PC-3 (cell line): ENCODE results near the gene LTC4S. TPM values are rescaled to one million over a fixed set of nuclear protein-coding genes. Genes with fewer than 3 reads are reported as not detected.

ENCODE experiments used
- ATAC-seq: fragments of 200-7000 bp; cut with Tn5 transposase; 2 replicates; pipeline ENCODE4 v1.9.1; 2020; ENCODE audit warnings: mild to moderate bottlenecking, moderate library complexity
- BruUV-seq: library from RNA; stranded (reverse); fragments of 400-500 nt; replicated peaks from 2 replicates; lab custom pipeline; 2021; lab: Mats Ljungman, UMichigan
- CTCF ChIA-PET: fragments of 300-600 bp; sonication (Branson Sonifier 250); formaldehyde crosslinking; loops from one replicate; lab custom pipeline; 2022; ENCODE audit warnings: antibody characterized with exemption; lab: Charles Lee
- POLR2A ChIA-PET: fragments of 300-600 bp; sonication (Branson Sonifier 250); formaldehyde crosslinking; loops from one replicate; lab custom pipeline; 2022; ENCODE audit warnings: antibody characterized with exemption; ENCODE audit not compliant: unreplicated experiment; lab: Charles Lee
- DNase-seq: peaks from one replicate; pipeline ENCODE4 v3.0.0-alpha.2; 2015
- H2AFZ ChIP-seq: fragments of 300-600 bp; sonication (generic); 2 replicates; pipeline ENCODE4 v1.6.0; 2016; ENCODE audit warnings: antibody characterized with exemption, low read length
- H3F3A ChIP-seq: fragments of 300-600 bp; sonication (generic); one replicate; pipeline ENCODE4 v1.6.0; 2017; ENCODE audit warnings: antibody characterized with exemption, low read length, control low read depth, mild to moderate bottlenecking; ENCODE audit not compliant: unreplicated experiment
- H3K27ac ChIP-seq: fragments of 300-600 bp; sonication (generic); 2 replicates; pipeline ENCODE4 v1.5.1; 2016; ENCODE audit warnings: mild to moderate bottlenecking, low read length
- H3K27me3 ChIP-seq: fragments of 300-600 bp; sonication (generic); 2 replicates; pipeline ENCODE4 v1.6.1; 2016; ENCODE audit warnings: low read length, mixed read lengths
- H3K36me3 ChIP-seq: fragments of 300-600 bp; sonication (generic); 2 replicates; pipeline ENCODE4 v1.6.1; 2016; ENCODE audit warnings: low read depth, mixed run types, low read length, mixed read lengths
- H3K4me1 ChIP-seq: fragments of 300-600 bp; sonication (generic); 2 replicates; pipeline ENCODE4 v1.5.1; 2016; ENCODE audit warnings: low read length; ENCODE audit not compliant: insufficient read depth
- H3K4me2 ChIP-seq: fragments of 300-600 bp; sonication (generic); 2 replicates; pipeline ENCODE4 v1.6.0; 2016; ENCODE audit warnings: low read length
- H3K4me3 ChIP-seq: fragments of 300-600 bp; sonication (generic); 2 replicates; pipeline ENCODE4 v1.5.1; 2016; ENCODE audit warnings: mild to moderate bottlenecking, low read length, mixed read lengths
- H3K79me2 ChIP-seq: fragments of 300-600 bp; sonication (generic); 2 replicates; pipeline ENCODE4 v1.6.1; 2017; ENCODE audit warnings: low read length, mixed read lengths
- H3K9ac ChIP-seq: fragments of 300-600 bp; sonication (generic); 2 replicates; pipeline ENCODE4 v1.6.0; 2016; ENCODE audit warnings: mild to moderate bottlenecking, low read length
- H3K9me2 ChIP-seq: fragments of 300-600 bp; sonication (generic); replicated peaks from 2 replicates; pipeline ENCODE4 v1.6.1; 2016; ENCODE audit warnings: mixed run types, low read length, mixed read lengths
- H3K9me3 ChIP-seq: fragments of 300-600 bp; sonication (generic); 2 replicates; pipeline ENCODE4 v1.6.1; 2016; ENCODE audit warnings: low read length, mixed read lengths
- H4K20me1 ChIP-seq: fragments of 300-600 bp; sonication (generic); 2 replicates; pipeline ENCODE4 v1.6.1; 2016; ENCODE audit warnings: low read length, mixed read lengths
- CTCF ChIP-seq: fragments of 300-600 bp; sonication (generic); conservative IDR thresholded peaks from 2 replicates; pipeline ENCODE4 v1.5.1; 2017; ENCODE audit warnings: antibody characterized with exemption, low read depth, mild to moderate bottlenecking, low read length
- EZH2 ChIP-seq: fragments of 300-600 bp; sonication (generic); IDR thresholded peaks from one replicate; pipeline ENCODE4 v1.6.1; 2017; ENCODE audit warnings: antibody characterized with exemption, mild to moderate bottlenecking, low read length; ENCODE audit not compliant: unreplicated experiment
- EZH2phosphoT487 ChIP-seq: fragments of 300-600 bp; sonication (generic); IDR thresholded peaks from 2 replicates; pipeline ENCODE4 v1.6.1; 2018; ENCODE audit warnings: mild to moderate bottlenecking, antibody characterized with exemption, low read length, borderline replicate concordance
- intact Hi-C: fragments of 100-400 bp; cut with micrococcal nuclease; formaldehyde crosslinking; loops from 2 replicates; pipeline ENCODE4 v1.9.0; 2023
- total RNA-seq: library from RNA; depleted of rRNA; stranded (reverse); fragments of >200 nt; gene quantifications from 2 replicates; pipeline ENCODE4 v1.2.3, GENCODE V29; 2014

LTC4S gene
- total RNA-seq, 1 experiment from 2014 or later = 1.5 TPM

DNA sequence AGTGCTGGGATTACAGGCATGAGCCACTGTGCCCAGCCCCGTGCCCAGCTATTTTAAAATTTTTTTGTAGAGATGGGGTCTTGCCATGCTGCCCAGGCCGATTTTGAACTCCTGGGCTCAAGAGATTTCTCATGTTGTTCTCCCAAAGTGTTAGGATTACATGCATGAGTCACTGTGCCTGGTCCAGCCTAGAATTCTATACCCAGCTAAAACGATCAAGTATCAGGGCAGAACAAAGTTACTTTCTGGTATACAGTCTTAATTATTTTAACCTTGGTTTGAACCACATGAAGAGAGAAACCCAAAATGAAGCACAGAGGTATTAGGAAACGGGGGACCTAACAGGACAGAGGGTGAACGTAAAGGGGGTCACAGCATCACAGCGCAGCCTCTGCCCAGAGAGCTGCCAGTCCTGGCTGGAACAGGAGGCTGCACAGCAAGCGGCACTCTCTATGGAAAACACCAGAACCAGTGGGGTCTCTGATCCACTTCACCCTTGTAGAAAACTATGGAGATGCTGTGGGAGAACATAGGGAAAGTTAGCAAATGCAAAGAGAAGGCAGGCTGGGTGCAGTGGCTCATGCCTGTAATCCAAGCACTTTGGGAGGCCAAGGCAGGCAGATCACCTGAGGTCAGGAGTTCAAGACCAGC, 37.2 kb downstream of the LTC4S start:
- H2AFZ ChIP-seq = no peak overlapping the region
- H3K4me2 ChIP-seq = no peak overlapping the region
- no peaks in the 10 kb centered on the region for H3K9me2 ChIP-seq
- TF ChIP-seq EZH2phosphoT487 (no peak), EZH2 (no peak), CTCF (no peak)
- ChIA-PET POLR2A (no interaction called here), CTCF (no interaction called here)
- no peak for ATAC-seq
- H4K20me1 ChIP-seq = peaks cover 3% of the 10 kb centered on the region; the same call in 1 of the 2 replicates
- BruUV-seq = no TSS peak
- intact Hi-C loops = no loop called here
- H3K9me3 ChIP-seq = no peaks in the 10 kb centered on the region
- H3K27me3 ChIP-seq = no peaks in the 10 kb centered on the region
- H3K36me3 ChIP-seq = peaks cover 56% of the 10 kb centered on the region
- peaks cover 3% of the 10 kb centered on the region; the same call in 1 of the 2 replicates for H3K4me1 ChIP-seq
- H3K4me3 ChIP-seq = no peak overlapping the region
- peaks cover 9% of the 10 kb centered on the region; the same call in 1 of the 2 replicates for H3K79me2 ChIP-seq
- no peak overlapping the region for H3K27ac ChIP-seq
- no peak for DNase-seq
- no peaks in the 10 kb centered on the region for H3F3A ChIP-seq
- H3K9ac ChIP-seq = no peak overlapping the region

- H3K9me3 ChIP-seq = no peaks in the 10 kb centered on the region
- H3K27ac ChIP-seq = no peak overlapping the region
- DNase-seq (no peak), ATAC-seq (no peak)
- no peak for TF ChIP-seq EZH2
- no peak for TF ChIP-seq CTCF
- TF ChIP-seq EZH2phosphoT487 = no peak
- no peak overlapping the region for H3K4me2 ChIP-seq
- peaks cover 9% of the 10 kb centered on the region; the same call in 1 of the 2 replicates for H3K79me2 ChIP-seq
- no peak overlapping the region for H3K4me3 ChIP-seq
- ChIA-PET POLR2A (no interaction called here), CTCF (no interaction called here)
- peaks cover 62% of the 10 kb centered on the region for H3K36me3 ChIP-seq
- peaks cover 6% of the 10 kb centered on the region for H3F3A ChIP-seq
- no peaks in the 10 kb centered on the region for H3K9me2 ChIP-seq
- no peaks in the 10 kb centered on the region for H3K27me3 ChIP-seq
- H4K20me1 ChIP-seq = peaks cover 3% of the 10 kb centered on the region; the same call in 1 of the 2 replicates
- no peak overlapping the region for H2AFZ ChIP-seq
- peaks cover 3% of the 10 kb centered on the region; the same call in 1 of the 2 replicates for H3K4me1 ChIP-seq
- no TSS peak for BruUV-seq
- intact Hi-C loops = no loop called here
- H3K9ac ChIP-seq = no peak overlapping the region
These were observed 38.4 kb downstream of the LTC4S start for GRCh38 chr5:179832039-179832745.
